ENCODE measurements around the gene BAMBI.

Gene BAMBI

DNA sequence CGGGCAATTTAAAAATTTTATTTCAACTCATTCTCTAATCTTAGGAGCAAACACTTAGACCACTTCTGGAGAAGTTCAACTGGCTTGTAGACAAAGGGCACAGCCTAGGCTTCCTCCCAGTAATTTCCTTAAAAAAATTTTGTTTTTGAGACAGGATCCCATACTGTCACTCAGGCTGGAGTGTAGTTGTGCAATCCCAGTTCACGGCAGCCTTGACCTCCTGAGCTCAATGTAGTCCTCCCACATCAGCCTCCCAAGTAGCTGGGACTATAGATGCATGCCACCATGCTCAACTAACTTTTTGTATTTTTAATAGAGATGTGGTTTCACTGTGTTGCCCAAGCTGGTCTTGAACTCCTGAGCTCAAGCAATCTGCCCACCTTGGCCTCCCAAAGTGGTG, 38.4 kb downstream of the BAMBI start:
- no peak for TF ChIP-seq ZNF350 (tag by site-specific recombination; IDR thresholded peaks at IDR 0.05)
- TF ChIP-seq ZNF660 (tag by site-specific recombination; IDR thresholded peaks at IDR 0.05), result no peak
- no peak for TF ChIP-seq ZNF555 (tag by site-specific recombination; conservative IDR thresholded peaks at IDR 0.05)
- TF ChIP-seq GLIS1 (tag by site-specific recombination; IDR thresholded peaks at IDR 0.05), result no peak
- TF ChIP-seq, protein P1, sequence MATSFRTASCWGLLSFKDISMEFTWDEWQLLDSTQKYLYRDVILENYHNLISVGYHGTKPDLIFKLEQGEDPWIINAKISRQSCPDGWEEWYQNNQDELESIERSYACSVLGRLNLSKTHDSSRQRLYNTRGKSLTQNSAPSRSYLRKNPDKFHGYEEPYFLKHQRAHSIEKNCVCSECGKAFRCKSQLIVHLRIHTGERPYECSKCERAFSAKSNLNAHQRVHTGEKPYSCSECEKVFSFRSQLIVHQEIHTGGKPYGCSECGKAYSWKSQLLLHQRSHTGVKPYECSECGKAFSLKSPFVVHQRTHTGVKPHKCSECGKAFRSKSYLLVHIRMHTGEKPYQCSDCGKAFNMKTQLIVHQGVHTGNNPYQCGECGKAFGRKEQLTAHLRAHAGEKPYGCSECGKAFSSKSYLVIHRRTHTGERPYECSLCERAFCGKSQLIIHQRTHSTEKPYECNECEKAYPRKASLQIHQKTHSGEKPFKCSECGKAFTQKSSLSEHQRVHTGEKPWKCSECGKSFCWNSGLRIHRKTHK (tag by site-specific recombination; IDR thresholded peaks at IDR 0.05), result no peak
- TF ChIP-seq ZNF23 (tag by site-specific recombination; IDR thresholded peaks at IDR 0.05; ENCODE audit: borderline replicate concordance), result no peak
- no peak for TF ChIP-seq ZNF777 (tag by site-specific recombination; IDR thresholded peaks at IDR 0.05; ENCODE audit: borderline replicate concordance)
- TF ChIP-seq ZNF501 (tag by site-specific recombination; IDR thresholded peaks at IDR 0.05), result no peak
- TF ChIP-seq ZNF140 (tag by site-specific recombination; IDR thresholded peaks at IDR 0.05), result no peak
- TF ChIP-seq SCRT1 (tag by site-specific recombination; IDR thresholded peaks at IDR 0.05; ENCODE audit: borderline replicate concordance), result no peak
- no peak for TF ChIP-seq ZNF114 (tag by site-specific recombination; IDR thresholded peaks at IDR 0.05)
- no peak for TF ChIP-seq SETDB1 (IDR thresholded peaks at IDR 0.05; ENCODE audit: insufficient read length, low read length)
- no peak for TF ChIP-seq ZNF785 (tag by site-specific recombination; IDR thresholded peaks at IDR 0.05)
- TF ChIP-seq GLIS2 (tag by site-specific recombination; IDR thresholded peaks at IDR 0.05), result no peak
- no peak for TF ChIP-seq ZNF514 (tag by site-specific recombination; IDR thresholded peaks at IDR 0.05)
- TF ChIP-seq ZNF596 (tag by site-specific recombination; IDR thresholded peaks at IDR 0.05), result no peak
- TF ChIP-seq ZNF335 (tag by site-specific recombination; conservative IDR thresholded peaks at IDR 0.05), result no peak
- no peak for TF ChIP-seq ZNF677 (tag by site-specific recombination; IDR thresholded peaks at IDR 0.05)
- no peak for TF ChIP-seq ZNF571 (tag by site-specific recombination; IDR thresholded peaks at IDR 0.05)
- no peaks in the 10 kb centered on the region for H3K9me3 ChIP-seq (ENCODE audit: control insufficient read depth, insufficient read depth, low read depth, low read length)
- H3K36me3 ChIP-seq (ENCODE audit: control insufficient read depth in 2 of 2, insufficient read depth in 1 of 2, low read length in 2 of 2), result no peaks in the 10 kb centered on the region
- H3K4me3 ChIP-seq (ENCODE audit: low read depth, low read length), result no peak overlapping the region
- ChIA-PET POLR2A (no interaction called here), CTCF (interaction anchor here (0.6 kb wide), 1 partner anchor 45 kb away, joined by 3 read pairs; no protein-coding TSS in a partner anchor)
- H3K27ac ChIP-seq (ENCODE audit: extremely low read depth, low read depth, low read length), result no peak overlapping the region
- peaks cover 10% of the 10 kb centered on the region for H3K4me1 ChIP-seq (ENCODE audit: control insufficient read depth, insufficient read depth, low read length)

DNA sequence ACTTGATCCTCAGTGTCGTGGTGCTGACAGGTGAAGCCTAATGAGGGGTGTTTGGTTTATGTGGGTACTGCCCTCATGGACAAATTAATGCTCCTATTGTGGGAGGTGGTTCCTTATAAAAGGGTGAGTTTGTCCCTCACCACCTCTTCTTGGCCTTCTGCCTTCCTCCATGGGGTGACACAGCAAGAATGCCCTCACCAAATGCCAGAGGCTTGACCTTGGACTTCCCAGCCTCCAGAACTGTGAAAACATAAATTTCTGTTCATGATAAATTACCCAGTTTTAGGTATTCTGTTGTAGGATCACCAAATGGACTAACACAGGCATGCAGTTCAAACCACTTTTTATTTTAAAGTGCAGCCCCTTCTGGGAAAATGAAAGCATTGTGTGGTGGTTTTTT, 39.4 kb downstream of the BAMBI start:
- ChIA-PET CTCF (interaction anchor here (0.6 to 1.3 kb wide), 2 partner anchors 14 to 275 kb away, joined by 3 to 4 read pairs; no protein-coding TSS in a partner anchor), POLR2A (interaction anchor here (1.1 kb wide), 1 partner anchor 37 kb away, joined by 3 read pairs; no protein-coding TSS in a partner anchor)
- Histone ChIP-seq H3K36me3 (ENCODE audit: control insufficient read depth in 2 of 2, insufficient read depth in 1 of 2, low read length in 2 of 2) (no peaks in the 10 kb centered on the region), H3K27ac (ENCODE audit: extremely low read depth, low read depth, low read length) (no peak overlapping the region), H3K4me3 (ENCODE audit: low read depth, low read length) (no peak overlapping the region), H3K9me3 (ENCODE audit: control insufficient read depth, insufficient read depth, low read depth, low read length) (no peaks in the 10 kb centered on the region), H3K4me1 (ENCODE audit: control insufficient read depth, insufficient read depth, low read length) (peaks cover 10% of the 10 kb centered on the region)
- TF ChIP-seq KLF10 (tag by site-specific recombination; IDR thresholded peaks at IDR 0.05) (no peak), ZXDB (tag by site-specific recombination; IDR thresholded peaks at IDR 0.05) (no peak), ZBTB21 (tag by site-specific recombination; IDR thresholded peaks at IDR 0.05) (no peak), PRDM1 (tag by site-specific recombination; IDR thresholded peaks at IDR 0.05) (no peak), ZNF10 (tag by site-specific recombination; IDR thresholded peaks at IDR 0.05) (no peak), ZNF629 (tag by site-specific recombination; IDR thresholded peaks at IDR 0.05) (no peak), ZNF394 (tag by site-specific recombination; IDR thresholded peaks at IDR 0.05; ENCODE audit: borderline replicate concordance) (no peak), ZNF184 (tag by site-specific recombination; IDR thresholded peaks at IDR 0.05) (no peak), ZSCAN30 (tag by site-specific recombination; IDR thresholded peaks at IDR 0.05) (no peak), ZBTB49 (tag by site-specific recombination; IDR thresholded peaks at IDR 0.05; ENCODE audit: low read depth) (no peak), ZNF626 (tag by site-specific recombination; IDR thresholded peaks at IDR 0.05) (no peak), ZNF707 (tag by site-specific recombination; IDR thresholded peaks at IDR 0.05) (no peak)
- TF ChIP-seq, protein P2, sequence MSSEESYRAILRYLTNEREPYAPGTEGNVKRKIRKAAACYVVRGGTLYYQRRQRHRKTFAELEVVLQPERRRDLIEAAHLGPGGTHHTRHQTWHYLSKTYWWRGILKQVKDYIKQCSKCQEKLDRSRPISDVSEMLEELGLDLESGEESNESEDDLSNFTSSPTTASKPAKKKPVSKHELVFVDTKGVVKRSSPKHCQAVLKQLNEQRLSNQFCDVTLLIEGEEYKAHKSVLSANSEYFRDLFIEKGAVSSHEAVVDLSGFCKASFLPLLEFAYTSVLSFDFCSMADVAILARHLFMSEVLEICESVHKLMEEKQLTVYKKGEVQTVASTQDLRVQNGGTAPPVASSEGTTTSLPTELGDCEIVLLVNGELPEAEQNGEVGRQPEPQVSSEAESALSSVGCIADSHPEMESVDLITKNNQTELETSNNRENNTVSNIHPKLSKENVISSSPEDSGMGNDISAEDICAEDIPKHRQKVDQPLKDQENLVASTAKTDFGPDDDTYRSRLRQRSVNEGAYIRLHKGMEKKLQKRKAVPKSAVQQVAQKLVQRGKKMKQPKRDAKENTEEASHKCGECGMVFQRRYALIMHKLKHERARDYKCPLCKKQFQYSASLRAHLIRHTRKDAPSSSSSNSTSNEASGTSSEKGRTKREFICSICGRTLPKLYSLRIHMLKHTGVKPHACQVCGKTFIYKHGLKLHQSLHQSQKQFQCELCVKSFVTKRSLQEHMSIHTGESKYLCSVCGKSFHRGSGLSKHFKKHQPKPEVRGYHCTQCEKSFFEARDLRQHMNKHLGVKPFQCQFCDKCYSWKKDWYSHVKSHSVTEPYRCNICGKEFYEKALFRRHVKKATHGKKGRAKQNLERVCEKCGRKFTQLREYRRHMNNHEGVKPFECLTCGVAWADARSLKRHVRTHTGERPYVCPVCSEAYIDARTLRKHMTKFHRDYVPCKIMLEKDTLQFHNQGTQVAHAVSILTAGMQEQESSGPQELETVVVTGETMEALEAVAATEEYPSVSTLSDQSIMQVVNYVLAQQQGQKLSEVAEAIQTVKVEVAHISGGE (tag by site-specific recombination; conservative IDR thresholded peaks at IDR 0.05; ENCODE audit: low read depth), result no peak
